GM12874 (cell line): ENCODE results near the gene LAMTOR3.

Experiments used
- TF ChIP-seq, protein P1 (sequence below): IDR thresholded peaks from 2 replicates; pipeline ENCODE4 v1.5.1; 2011; ENCODE audit warnings: low read depth, mild to moderate bottlenecking, control low read depth, low read length, moderate library complexity; ENCODE audit not compliant: insufficient read depth

LAMTOR3 gene

DNA sequence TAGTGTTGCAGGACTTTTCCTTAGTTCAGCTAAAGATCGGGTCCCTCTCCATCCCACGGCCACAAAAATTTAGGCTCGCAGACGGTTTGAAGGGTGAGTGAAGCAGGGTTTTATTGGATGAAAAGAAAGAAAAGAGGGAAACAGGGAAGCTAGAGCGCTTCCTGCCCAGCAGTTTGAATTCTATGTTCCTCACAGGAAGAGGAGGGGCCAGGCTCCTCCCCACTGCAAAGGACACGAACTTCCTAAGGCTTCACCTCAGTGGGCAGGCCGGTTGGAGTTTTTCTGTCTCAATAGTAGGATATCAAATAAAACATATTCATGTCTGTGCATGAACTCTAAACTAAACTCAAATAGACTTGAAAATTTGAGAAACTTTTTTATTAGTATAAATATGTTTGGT is 50.2 kb downstream of the LAMTOR3 start:
- TF ChIP-seq, protein P1, sequence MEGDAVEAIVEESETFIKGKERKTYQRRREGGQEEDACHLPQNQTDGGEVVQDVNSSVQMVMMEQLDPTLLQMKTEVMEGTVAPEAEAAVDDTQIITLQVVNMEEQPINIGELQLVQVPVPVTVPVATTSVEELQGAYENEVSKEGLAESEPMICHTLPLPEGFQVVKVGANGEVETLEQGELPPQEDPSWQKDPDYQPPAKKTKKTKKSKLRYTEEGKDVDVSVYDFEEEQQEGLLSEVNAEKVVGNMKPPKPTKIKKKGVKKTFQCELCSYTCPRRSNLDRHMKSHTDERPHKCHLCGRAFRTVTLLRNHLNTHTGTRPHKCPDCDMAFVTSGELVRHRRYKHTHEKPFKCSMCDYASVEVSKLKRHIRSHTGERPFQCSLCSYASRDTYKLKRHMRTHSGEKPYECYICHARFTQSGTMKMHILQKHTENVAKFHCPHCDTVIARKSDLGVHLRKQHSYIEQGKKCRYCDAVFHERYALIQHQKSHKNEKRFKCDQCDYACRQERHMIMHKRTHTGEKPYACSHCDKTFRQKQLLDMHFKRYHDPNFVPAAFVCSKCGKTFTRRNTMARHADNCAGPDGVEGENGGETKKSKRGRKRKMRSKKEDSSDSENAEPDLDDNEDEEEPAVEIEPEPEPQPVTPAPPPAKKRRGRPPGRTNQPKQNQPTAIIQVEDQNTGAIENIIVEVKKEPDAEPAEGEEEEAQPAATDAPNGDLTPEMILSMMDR, result no peak

DNA sequence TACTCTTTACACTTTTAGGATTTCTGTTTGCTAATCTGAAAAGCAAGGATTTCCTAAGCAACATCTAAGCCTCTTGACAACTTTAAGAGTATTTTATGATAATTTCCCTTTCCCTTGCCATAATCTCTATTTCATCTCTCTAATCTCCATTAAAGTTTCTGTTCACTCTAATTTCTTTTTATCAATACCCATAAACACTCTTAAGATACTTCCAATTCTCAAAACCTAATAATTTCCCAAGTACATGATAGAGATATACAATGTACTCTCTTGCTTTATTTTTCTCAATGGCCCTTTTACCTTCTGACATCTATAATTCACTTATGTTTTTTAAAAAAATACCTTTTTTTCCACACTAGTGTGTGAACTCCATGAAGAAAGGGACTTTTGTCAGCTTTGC is 50.8 kb downstream of the LAMTOR3 start:
- TF ChIP-seq, protein P1, result no peak

DNA sequence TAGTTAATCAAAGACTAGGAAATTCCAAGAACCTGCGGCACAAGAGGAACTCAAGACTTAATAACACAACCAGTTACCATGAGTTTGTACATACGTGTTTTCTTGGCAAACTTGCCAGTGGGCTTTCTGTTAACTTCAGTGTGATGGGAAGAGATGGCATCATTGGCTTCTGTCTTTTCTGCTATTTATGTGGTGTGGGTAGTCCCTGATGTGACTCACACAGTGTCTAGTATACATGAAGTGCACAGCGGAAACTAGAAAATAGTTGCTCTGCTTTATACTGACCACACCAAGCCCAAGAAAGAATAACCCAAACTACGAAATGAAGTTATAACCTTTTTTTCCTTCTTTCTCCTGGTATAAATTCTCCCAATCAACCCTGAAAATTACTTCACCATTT is 53.1 kb downstream of the LAMTOR3 start:
- TF ChIP-seq, protein P1, result no peak

DNA sequence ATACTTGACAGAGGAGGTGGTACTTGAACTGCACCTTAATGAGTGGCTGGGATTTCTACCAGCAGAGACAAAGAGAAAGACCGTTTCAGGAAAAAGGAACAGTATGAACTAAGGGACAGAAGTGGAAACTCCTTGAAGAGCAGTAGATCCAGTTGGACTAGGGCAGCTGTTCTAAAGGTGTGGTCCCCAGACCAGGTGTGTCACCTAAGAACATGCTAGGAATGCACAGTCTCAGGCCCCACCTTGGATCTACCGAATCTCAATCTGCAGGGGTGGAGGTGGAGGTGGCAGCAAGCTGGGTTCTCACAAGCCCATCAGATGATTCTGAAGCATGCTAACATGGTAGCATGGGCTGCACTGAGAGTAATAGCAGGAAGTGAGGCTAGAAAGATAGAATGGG is 55.3 kb downstream of the LAMTOR3 start:
- TF ChIP-seq, protein P1, result no peak

DNA sequence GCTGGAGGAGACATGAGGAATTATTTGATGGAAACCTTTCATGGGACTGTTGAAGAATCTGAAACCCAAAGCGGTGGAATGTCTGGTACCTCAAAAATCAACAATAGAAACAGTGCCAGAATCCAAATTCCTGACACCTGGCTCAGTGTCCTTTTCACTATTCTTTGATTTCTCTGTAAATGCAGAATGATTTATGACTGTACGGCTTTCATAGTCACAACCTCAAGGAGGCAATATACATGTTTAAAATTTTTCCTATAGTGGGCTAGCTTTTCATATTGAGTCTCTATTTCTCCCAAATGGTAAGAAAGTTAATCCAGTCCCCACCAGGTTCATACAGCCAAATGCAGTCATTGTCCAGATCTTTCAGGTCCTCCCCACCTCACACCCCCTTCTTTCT is 58.3 kb downstream of the LAMTOR3 start:
- TF ChIP-seq, protein P1, result no peak

DNA sequence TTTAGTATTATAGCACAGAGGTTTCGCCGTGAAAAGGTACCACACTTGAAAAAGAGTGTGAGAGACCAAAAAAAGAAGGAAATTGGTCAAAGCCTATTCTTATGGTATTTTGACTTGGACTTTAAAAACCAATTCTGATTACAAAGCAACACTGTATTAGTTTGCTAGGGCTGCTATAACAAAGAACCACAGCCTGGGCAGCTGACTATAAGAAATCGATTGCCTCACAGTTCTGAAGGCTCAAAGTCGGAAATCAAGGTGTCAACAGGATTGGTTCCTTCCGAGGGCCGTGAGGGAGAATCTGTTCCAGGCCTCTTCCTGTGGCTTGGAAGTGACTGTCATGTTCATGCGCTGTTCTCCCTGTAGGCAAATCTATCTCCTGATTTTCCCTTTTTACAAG is 59.7 kb downstream of the LAMTOR3 start:
- TF ChIP-seq, protein P1, result no peak

DNA sequence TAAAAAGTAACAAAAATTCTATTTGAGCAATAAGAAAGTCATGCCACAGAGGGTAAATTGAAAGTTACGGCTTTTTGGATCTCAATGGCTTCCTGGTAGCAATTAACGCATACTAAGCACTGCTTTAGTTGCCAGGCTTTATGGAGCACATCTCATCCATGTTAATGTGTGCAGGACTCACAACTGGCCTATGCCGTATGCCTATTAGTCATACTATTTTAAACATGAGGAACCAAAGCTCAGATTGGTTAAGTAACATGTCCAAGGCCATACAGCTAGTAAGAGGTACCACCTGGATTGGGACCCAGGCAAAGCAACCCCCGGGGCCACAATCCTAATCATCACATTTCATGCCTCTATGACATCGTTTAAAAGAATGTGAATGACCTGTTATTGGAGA is 60.5 kb downstream of the LAMTOR3 start:
- TF ChIP-seq, protein P1, result no peak

DNA sequence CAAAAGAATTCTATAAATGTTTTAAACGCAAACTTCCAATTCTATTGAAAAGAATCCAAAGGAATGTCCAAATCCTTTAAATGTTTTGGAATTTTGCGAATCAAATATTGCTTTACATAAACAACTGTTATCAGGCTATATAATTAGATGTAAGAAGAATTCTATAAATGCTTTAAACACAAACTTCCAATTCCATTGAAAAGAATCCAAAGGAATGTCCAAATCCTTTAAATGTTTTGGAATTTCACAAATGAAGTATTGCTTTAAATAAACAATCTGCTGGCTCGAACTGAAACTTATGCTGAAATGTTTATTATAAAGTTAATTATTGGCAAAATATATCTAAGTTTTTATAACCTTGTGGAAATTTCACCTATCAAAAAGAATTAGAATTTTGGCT is 61.5 kb downstream of the LAMTOR3 start:
- TF ChIP-seq, protein P1, result no peak
